Measurements from ENCODE around the gene MAGEA11. TPM values are rescaled to one million over a fixed set of nuclear protein-coding genes. Genes with fewer than 3 reads are reported as not detected.
"Not testable (repeated sequence)": the region's sequence is repeated elsewhere in the genome, so short reads cannot be mapped to it uniquely, and the experiment has no call there.

Gene MAGEA11
- total RNA-seq, 4 donors from 2014 or later = 0.26 TPM; not detected in 3

DNA sequence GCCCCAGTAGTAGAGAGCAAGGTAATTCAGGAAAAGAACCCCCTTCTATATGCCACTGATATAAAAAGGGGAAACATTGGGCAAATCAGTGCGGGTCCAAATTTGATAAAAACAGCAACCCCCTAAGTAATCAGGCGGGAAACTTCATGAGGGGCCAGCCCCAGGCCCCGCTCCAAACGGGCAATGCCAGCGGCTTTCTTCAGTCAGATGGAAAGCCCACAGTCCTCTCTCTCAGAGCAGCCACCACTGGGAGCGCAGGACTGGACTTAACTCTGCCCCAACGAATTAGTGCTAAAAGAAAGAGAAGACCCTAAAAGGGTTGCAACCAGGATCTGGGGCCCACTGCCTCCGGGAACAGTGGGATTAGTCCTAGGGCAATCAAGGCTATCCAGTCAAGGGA is 9.9 kb downstream of the MAGEA11 start:
- 77% methylated on average over 8 of the region's 8 CpGs for WGBS
- Histone ChIP-seq H3K27me3 (no peaks in the 10 kb centered on the region), H3K27ac (no peak overlapping the region), H3K9me3 (no peaks in the 10 kb centered on the region), H3K4me1 (no peaks in the 10 kb centered on the region), H3K4me3 (no peak overlapping the region), H3K36me3 (no peaks in the 10 kb centered on the region)
- DNase-seq (ENCODE audit: low spot score in 2 of 2) = no peak
- TF ChIP-seq POLR2A (IDR thresholded peaks at IDR 0.05) (no peak), POLR2AphosphoS5 (IDR thresholded peaks at IDR 0.05) (no peak), EP300 (IDR thresholded peaks at IDR 0.05) (no peak)
- TF ChIP-seq, protein P1, sequence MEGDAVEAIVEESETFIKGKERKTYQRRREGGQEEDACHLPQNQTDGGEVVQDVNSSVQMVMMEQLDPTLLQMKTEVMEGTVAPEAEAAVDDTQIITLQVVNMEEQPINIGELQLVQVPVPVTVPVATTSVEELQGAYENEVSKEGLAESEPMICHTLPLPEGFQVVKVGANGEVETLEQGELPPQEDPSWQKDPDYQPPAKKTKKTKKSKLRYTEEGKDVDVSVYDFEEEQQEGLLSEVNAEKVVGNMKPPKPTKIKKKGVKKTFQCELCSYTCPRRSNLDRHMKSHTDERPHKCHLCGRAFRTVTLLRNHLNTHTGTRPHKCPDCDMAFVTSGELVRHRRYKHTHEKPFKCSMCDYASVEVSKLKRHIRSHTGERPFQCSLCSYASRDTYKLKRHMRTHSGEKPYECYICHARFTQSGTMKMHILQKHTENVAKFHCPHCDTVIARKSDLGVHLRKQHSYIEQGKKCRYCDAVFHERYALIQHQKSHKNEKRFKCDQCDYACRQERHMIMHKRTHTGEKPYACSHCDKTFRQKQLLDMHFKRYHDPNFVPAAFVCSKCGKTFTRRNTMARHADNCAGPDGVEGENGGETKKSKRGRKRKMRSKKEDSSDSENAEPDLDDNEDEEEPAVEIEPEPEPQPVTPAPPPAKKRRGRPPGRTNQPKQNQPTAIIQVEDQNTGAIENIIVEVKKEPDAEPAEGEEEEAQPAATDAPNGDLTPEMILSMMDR (IDR thresholded peaks at IDR 0.05) = no peak

DNA sequence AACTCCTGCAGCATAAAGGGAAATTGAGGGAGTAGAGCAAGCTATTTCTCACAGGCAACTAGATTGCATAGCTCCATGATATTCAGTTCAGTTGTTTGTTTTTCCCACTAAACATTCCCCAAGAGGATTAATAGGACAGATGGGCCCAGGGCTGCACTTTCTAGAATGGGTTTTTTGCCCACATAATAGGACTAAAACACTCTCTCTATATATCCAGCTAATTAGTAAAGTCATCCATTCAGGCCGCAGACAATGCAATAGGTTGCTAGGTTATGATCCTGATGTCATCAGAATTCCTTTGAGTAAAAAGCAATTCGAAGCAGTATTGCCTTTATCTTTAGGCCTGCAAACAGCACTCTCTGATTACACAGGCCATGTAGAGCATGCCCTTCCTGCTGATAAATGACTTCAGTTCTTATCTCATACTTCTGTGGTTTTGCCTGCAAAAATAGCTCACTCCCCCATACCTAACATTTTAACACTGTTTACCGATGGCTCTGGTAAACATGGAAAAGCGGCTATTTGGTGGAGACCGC is 11.8 kb downstream of the MAGEA11 start:
- H3K27ac ChIP-seq; H3K27me3 ChIP-seq; H3K4me1 ChIP-seq; DNase-seq (ENCODE audit: low spot score in 2 of 2); H3K4me3 ChIP-seq; H3K9me3 ChIP-seq; H3K36me3 ChIP-seq: not testable (repeated sequence)
- 90% methylated on average over 3 of the region's 5 CpGs for WGBS

DNA sequence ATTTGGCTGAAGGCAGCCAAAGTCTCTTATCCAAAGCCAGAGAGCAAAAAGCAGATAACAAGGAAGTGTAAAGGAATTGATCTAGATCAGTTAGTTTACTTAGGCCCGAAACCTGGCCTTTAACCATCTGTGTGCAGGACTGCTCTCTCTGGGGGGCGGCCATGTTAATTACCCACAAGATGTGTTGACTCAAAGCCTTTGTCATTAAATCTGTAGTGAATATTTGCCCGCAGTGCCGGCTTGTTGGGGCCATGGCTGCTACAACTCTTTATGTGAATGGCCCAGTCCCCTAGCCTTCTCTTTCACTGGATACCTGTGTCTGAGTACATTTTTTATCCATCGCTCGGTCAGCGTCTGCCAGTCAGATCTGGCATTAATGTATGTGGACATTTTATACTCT is 15.4 kb downstream of the MAGEA11 start:
- DNase-seq (ENCODE audit: low spot score in 2 of 2); H3K9me3 ChIP-seq; H3K4me3 ChIP-seq; H3K27ac ChIP-seq; H3K27me3 ChIP-seq; H3K4me1 ChIP-seq; H3K36me3 ChIP-seq: not testable (repeated sequence)
- WGBS = 79% methylated on average over 3 of the region's 7 CpGs

DNA sequence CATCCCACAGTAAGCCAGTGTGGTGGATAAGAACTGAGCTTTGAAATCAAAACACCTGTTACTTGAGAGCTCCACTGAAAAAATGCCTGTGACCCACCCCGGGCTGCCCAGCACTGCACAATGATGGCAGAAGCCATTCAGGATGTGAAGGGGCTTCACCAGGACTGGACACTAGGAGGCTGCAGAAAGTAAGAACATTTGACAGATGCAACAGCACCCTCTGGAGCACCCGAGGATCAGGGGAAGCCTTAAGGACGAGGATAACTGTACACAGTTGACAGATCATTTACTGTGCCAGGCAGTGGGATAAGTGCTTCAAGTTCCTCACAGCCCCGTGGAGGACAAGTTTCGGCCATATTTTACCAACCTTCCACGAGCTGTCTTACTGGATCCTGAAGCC is 30.4 kb downstream of the MAGEA11 start:
- not testable (repeated sequence) for H3K4me3 ChIP-seq; H3K9me3 ChIP-seq; H3K27ac ChIP-seq; H3K4me1 ChIP-seq; H3K36me3 ChIP-seq; H3K27me3 ChIP-seq; DNase-seq (ENCODE audit: low spot score in 2 of 2)
- WGBS = no CpG with 5 or more reads among the region's 6 CpGs

DNA sequence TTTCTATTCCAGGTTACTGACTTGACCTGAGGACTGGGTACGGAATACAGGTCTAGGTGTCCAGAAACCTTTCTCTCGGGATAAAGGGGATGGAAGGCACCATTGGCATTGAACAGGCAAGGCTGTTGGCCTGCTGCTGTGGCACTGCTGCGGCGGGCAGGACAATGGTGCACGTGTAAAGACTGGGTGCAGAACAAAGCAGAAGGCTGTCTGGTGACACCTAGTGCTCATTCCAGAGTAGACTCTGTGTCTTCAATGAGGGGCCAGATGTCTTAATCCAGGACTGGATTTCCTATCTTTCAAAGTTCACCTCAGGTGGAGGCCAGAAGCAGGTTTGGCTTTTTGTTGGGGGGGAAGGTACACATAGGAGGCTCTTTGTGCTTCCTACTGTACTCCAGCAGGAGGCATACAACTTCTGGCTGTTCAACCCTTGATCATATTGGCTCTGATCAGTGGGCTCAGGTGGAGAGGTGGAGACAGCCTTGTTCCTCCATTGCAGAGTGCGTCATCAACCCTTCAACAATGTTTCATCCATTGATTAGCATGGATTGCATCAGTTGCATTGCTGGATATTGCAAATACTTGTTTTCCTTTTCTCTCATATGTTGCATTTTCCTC is 34.6 kb downstream of the MAGEA11 start:
- WGBS = no CpG with 5 or more reads among the region's 6 CpGs
- not testable (repeated sequence) for DNase-seq (ENCODE audit: low spot score in 2 of 2)

DNA sequence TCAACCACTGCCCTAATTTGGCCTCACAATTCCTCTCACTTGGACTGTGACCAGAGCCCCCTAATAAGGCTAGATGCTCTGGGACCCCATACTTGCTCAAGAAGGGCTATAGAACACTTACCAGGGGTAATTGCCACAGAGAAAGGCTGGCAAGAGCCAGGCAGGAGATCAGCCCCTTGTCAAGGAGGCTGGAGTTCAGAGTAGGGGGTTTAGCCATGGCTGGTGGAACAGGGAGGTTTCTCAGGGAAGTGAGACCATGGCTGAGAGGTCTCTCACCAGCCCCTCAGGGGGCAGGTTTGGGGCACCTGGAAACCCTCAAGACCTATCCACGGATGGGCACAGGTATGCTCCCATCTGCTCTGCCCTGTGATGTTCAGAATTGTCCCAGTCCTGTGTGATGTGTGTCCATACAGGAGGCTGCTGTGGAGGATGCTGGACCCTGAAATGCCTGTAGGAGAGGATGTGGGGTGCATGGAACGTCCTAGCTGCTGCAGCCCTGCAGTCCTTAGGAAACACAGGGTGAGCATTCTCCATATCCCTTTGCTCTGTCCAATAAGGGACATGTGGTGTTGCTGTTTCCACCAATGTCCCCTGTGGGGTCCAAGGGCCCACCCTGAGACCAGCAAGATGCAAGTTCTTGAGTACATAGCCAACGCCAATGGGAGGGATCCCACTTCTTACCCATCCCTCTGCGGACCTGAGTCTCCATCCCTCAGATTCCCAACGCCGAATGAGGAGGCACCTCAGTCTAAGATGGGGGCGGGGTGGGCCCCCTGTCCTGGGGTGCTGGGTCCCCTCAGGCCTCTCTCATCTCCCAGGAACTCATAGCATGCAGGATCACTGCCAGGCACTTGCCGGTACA is 45.6 kb downstream of the MAGEA11 start:
- no peak for DNase-seq (ENCODE audit: low spot score in 2 of 2)
- H3K4me1 ChIP-seq = no peaks in the 10 kb centered on the region
- H3K27me3 ChIP-seq = no peaks in the 10 kb centered on the region
- H3K27ac ChIP-seq = no peak overlapping the region
- no peak overlapping the region for H3K4me3 ChIP-seq
- TF ChIP-seq, protein P1 (IDR thresholded peaks at IDR 0.05) = no peak
- TF ChIP-seq POLR2AphosphoS5 (IDR thresholded peaks at IDR 0.05) (no peak), EP300 (IDR thresholded peaks at IDR 0.05) (no peak), POLR2A (IDR thresholded peaks at IDR 0.05) (no peak)
- H3K9me3 ChIP-seq = no peaks in the 10 kb centered on the region
- 87% methylated on average over 7 of the region's 8 CpGs for WGBS
- no peaks in the 10 kb centered on the region for H3K36me3 ChIP-seq

More for the DNA sequence above, 34.6 kb downstream of the MAGEA11 start:
- H3K9me3 ChIP-seq, H3K27me3 ChIP-seq, H3K4me1 ChIP-seq, H3K36me3 ChIP-seq, H3K4me3 ChIP-seq, H3K27ac ChIP-seq: not testable (repeated sequence)

DNA sequence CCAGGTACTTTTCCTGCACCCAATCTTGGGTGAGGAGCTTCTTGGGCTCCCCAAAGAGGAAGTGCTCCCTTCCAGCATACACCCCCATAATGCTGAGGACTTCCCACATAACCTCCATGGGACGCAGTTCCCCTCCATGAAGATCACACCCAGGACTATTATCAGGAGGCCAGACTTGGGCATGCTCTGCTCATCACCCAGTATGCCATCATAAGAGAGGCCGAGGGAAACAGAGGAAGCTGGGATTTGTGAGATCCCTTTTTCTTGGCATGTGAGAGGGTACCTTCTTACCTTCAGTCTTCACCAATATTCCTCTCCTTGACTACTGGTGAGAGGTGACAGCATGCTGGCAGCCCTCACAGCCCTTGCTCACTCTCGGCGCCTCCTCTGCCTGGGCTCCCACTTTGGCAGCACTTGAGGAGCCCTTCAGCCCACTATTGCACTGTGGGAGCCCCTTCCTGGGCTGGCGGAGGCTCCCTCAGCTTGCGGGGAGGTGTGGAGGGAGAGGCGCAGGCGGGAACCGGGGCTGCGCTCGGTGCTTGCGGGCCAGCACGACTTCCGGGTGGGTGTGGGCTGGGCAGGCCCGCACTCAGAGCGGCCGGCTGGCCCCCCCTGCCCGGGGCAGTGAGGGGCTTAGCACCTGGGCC is 46.3 kb downstream of the MAGEA11 start:
- Histone ChIP-seq H3K36me3 (no peaks in the 10 kb centered on the region), H3K9me3 (no peaks in the 10 kb centered on the region), H3K27ac (no peak overlapping the region), H3K4me3 (no peak overlapping the region), H3K27me3 (no peaks in the 10 kb centered on the region), H3K4me1 (no peaks in the 10 kb centered on the region)
- DNase-seq (ENCODE audit: low spot score in 2 of 2) = no peak
- TF ChIP-seq, protein P1 (IDR thresholded peaks at IDR 0.05) = no peak
- TF ChIP-seq POLR2A (IDR thresholded peaks at IDR 0.05) = no peak
- TF ChIP-seq EP300 (IDR thresholded peaks at IDR 0.05) = no peak
- 70% methylated on average over 3 of the region's 18 CpGs for WGBS

DNA sequence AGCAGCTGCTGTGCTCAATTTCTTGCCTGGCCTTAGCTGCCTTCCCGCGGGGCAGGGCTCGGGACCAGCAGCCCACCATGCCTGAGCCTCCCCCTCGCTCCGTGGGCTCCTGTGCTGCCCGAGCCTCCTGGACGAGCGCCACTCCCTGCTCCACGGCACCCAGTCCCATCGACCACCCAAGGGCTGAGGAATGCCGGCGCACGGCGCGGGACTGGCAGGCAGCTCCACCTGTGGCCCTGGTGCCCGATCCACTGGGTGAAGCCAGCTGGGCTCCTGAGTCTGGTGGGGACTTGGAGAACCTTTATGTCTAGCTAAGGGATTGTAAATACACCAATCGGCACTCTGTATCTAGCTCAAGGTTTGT is 46.8 kb downstream of the MAGEA11 start:
- not testable (repeated sequence) for H3K36me3 ChIP-seq, H3K9me3 ChIP-seq, H3K27me3 ChIP-seq, H3K4me3 ChIP-seq, H3K27ac ChIP-seq, H3K4me1 ChIP-seq
- DNase-seq (ENCODE audit: low spot score in 2 of 2) = peak in 1 of 2 donors; percentile 56
- 98% methylated on average over 13 of the region's 17 CpGs for WGBS
